T-helper 1 cell treated with Interleukin-12 subunit alpha and Interleukin-12 subunit beta and Interleukin-4 antibody, amounts not matched to agents 30 μg/mL and 1 μg/mL, for 36 hours (primary cell): ENCODE results near the gene PDZRN3.
"Not testable (repeated sequence)": the region's sequence is repeated elsewhere in the genome, so short reads cannot be mapped to it uniquely, and the experiment has no call there.

Experiments used
- H3K27ac Mint-ChIP-seq: one replicate; pipeline ENCODE4 v1.8.0; 2021; ENCODE audit warnings: mild to moderate bottlenecking, mixed read lengths
- H3K27me3 Mint-ChIP-seq: one replicate; pipeline ENCODE4 v1.8.0; 2021; ENCODE audit warnings: low read depth, mixed read lengths
- H3K36me3 Mint-ChIP-seq: one replicate; pipeline ENCODE4 v1.8.0; 2021; ENCODE audit warnings: low read depth, mixed read lengths
- H3K4me1 Mint-ChIP-seq: one replicate; pipeline ENCODE4 v1.8.0; 2021; ENCODE audit warnings: low read depth, mixed read lengths
- H3K4me3 Mint-ChIP-seq: one replicate; pipeline ENCODE4 v1.8.0; 2021; ENCODE audit warnings: mild to moderate bottlenecking, moderate library complexity, mixed read lengths
- H3K9me3 Mint-ChIP-seq: one replicate; pipeline ENCODE4 v1.8.0; 2021; ENCODE audit warnings: mixed read lengths

PDZRN3 gene

GRCh38 chr3:73475175-73475574 lies 149.6 kb downstream of the PDZRN3 start:
- Mint-ChIP-seq H3K9me3 (peaks cover 8% of the 10 kb centered on the region), H3K27ac (no peak overlapping the region), H3K27me3 (peaks cover 7% of the 10 kb centered on the region), H3K4me1 (no peaks in the 10 kb centered on the region), H3K4me3 (no peak overlapping the region), H3K36me3 (no peaks in the 10 kb centered on the region)

GRCh38 chr3:73474619-73475018 lies 150.1 kb downstream of the PDZRN3 start:
- no peak overlapping the region for H3K4me3 Mint-ChIP-seq
- no peaks in the 10 kb centered on the region for H3K4me1 Mint-ChIP-seq
- H3K36me3 Mint-ChIP-seq: no peaks in the 10 kb centered on the region
- no peak overlapping the region for H3K27ac Mint-ChIP-seq
- peaks cover 8% of the 10 kb centered on the region for H3K9me3 Mint-ChIP-seq
- peaks cover 7% of the 10 kb centered on the region for H3K27me3 Mint-ChIP-seq

GRCh38 chr3:73473898-73474416 lies 150.8 kb downstream of the PDZRN3 start:
- H3K4me1 Mint-ChIP-seq: no peaks in the 10 kb centered on the region
- peaks cover 8% of the 10 kb centered on the region for H3K9me3 Mint-ChIP-seq
- H3K27me3 Mint-ChIP-seq: peaks cover 7% of the 10 kb centered on the region
- no peak overlapping the region for H3K4me3 Mint-ChIP-seq
- no peaks in the 10 kb centered on the region for H3K36me3 Mint-ChIP-seq
- no peak overlapping the region for H3K27ac Mint-ChIP-seq

GRCh38 chr3:73473181-73473897 lies 151.4 kb downstream of the PDZRN3 start:
- Mint-ChIP-seq H3K27ac (no peak overlapping the region), H3K27me3 (peaks cover 7% of the 10 kb centered on the region), H3K4me3 (no peak overlapping the region)

GRCh38 chr3:73471986-73472787 lies 152.6 kb downstream of the PDZRN3 start:
- Mint-ChIP-seq H3K27ac (no peak overlapping the region), H3K27me3 (peaks cover 8% of the 10 kb centered on the region), H3K9me3 (peaks cover 3% of the 10 kb centered on the region), H3K4me3 (no peak overlapping the region), H3K4me1 (no peaks in the 10 kb centered on the region), H3K36me3 (no peaks in the 10 kb centered on the region)

More at GRCh38 chr3:73473181-73473897, 151.4 kb downstream of the PDZRN3 start:
- no peaks in the 10 kb centered on the region for H3K36me3 Mint-ChIP-seq
- H3K4me1 Mint-ChIP-seq: no peaks in the 10 kb centered on the region
- peaks cover 8% of the 10 kb centered on the region for H3K9me3 Mint-ChIP-seq

GRCh38 chr3:73470860-73471259 lies 153.9 kb downstream of the PDZRN3 start:
- Mint-ChIP-seq H3K36me3 (no peaks in the 10 kb centered on the region), H3K27ac (no peak overlapping the region), H3K4me1 (no peaks in the 10 kb centered on the region), H3K4me3 (no peak overlapping the region), H3K9me3 (no peaks in the 10 kb centered on the region), H3K27me3 (peaks cover 8% of the 10 kb centered on the region)

- peaks cover 14% of the 10 kb centered on the region for H3K27me3 Mint-ChIP-seq
- no peak overlapping the region for H3K4me3 Mint-ChIP-seq
- H3K27ac Mint-ChIP-seq: no peak overlapping the region
- no peaks in the 10 kb centered on the region for H3K4me1 Mint-ChIP-seq
- H3K9me3 Mint-ChIP-seq: no peaks in the 10 kb centered on the region
- no peaks in the 10 kb centered on the region for H3K36me3 Mint-ChIP-seq
These were observed 155.4 kb downstream of the PDZRN3 start for GRCh38 chr3:73469331-73469730.

- no peaks in the 10 kb centered on the region for H3K36me3 Mint-ChIP-seq
These were observed 157.5 kb downstream of the PDZRN3 start for GRCh38 chr3:73467211-73467610.

GRCh38 chr3:73465926-73466325 lies 158.8 kb downstream of the PDZRN3 start:
- no peaks in the 10 kb centered on the region for H3K4me1 Mint-ChIP-seq
- no peaks in the 10 kb centered on the region for H3K9me3 Mint-ChIP-seq
- H3K27me3 Mint-ChIP-seq: peaks cover 14% of the 10 kb centered on the region
- no peak overlapping the region for H3K27ac Mint-ChIP-seq
- no peak overlapping the region for H3K4me3 Mint-ChIP-seq
- H3K36me3 Mint-ChIP-seq: no peaks in the 10 kb centered on the region

More at GRCh38 chr3:73467211-73467610, 157.5 kb downstream of the PDZRN3 start:
- Mint-ChIP-seq H3K4me3 (no peak overlapping the region), H3K9me3 (no peaks in the 10 kb centered on the region), H3K4me1 (no peaks in the 10 kb centered on the region), H3K27ac (no peak overlapping the region), H3K27me3 (peaks cover 14% of the 10 kb centered on the region)

- H3K36me3 Mint-ChIP-seq, H3K4me1 Mint-ChIP-seq, H3K4me3 Mint-ChIP-seq, H3K27ac Mint-ChIP-seq, H3K9me3 Mint-ChIP-seq: not testable (repeated sequence)
- H3K27me3 Mint-ChIP-seq: peaks cover 19% of the 10 kb centered on the region
These were observed 160.6 kb downstream of the PDZRN3 start for GRCh38 chr3:73464126-73464525.

- Mint-ChIP-seq H3K4me1 (no peaks in the 10 kb centered on the region), H3K4me3 (no peak overlapping the region)
These were observed 163.2 kb downstream of the PDZRN3 start for GRCh38 chr3:73461547-73461946.

GRCh38 chr3:73459711-73460110 lies 165.0 kb downstream of the PDZRN3 start:
- no peaks in the 10 kb centered on the region for H3K36me3 Mint-ChIP-seq
- H3K4me3 Mint-ChIP-seq: no peak overlapping the region
- no peaks in the 10 kb centered on the region for H3K4me1 Mint-ChIP-seq
- H3K9me3 Mint-ChIP-seq: no peaks in the 10 kb centered on the region
- no peak overlapping the region for H3K27ac Mint-ChIP-seq
- peaks cover 8% of the 10 kb centered on the region for H3K27me3 Mint-ChIP-seq

More at GRCh38 chr3:73461547-73461946, 163.2 kb downstream of the PDZRN3 start:
- Mint-ChIP-seq H3K27me3 (peaks cover 15% of the 10 kb centered on the region), H3K36me3 (no peaks in the 10 kb centered on the region), H3K9me3 (no peaks in the 10 kb centered on the region), H3K27ac (no peak overlapping the region)

- no peak overlapping the region for H3K4me3 Mint-ChIP-seq
- no peaks in the 10 kb centered on the region for H3K36me3 Mint-ChIP-seq
- H3K27ac Mint-ChIP-seq: no peak overlapping the region
- no peaks in the 10 kb centered on the region for H3K4me1 Mint-ChIP-seq
- H3K27me3 Mint-ChIP-seq: no peaks in the 10 kb centered on the region
- H3K9me3 Mint-ChIP-seq: no peaks in the 10 kb centered on the region
These were observed 171.1 kb downstream of the PDZRN3 start for GRCh38 chr3:73453666-73454065.

GRCh38 chr3:73452729-73453128 lies 172.0 kb downstream of the PDZRN3 start:
- Mint-ChIP-seq H3K27ac (no peak overlapping the region), H3K4me3 (no peak overlapping the region), H3K27me3 (no peaks in the 10 kb centered on the region), H3K9me3 (no peaks in the 10 kb centered on the region), H3K36me3 (no peaks in the 10 kb centered on the region), H3K4me1 (no peaks in the 10 kb centered on the region)
